HTERT RPE-1 (cell line): Measurements from ENCODE around the gene PRICKLE2.

ENCODE experiments used
- in situ Hi-C: fragments of 300-500 bp; cut with MboI; formaldehyde crosslinking; loops from 4 replicates; pipeline ENCODE4 v1.14.3; 2020; ENCODE audit warnings: low sequenced_read_pairs

Gene PRICKLE2

DNA sequence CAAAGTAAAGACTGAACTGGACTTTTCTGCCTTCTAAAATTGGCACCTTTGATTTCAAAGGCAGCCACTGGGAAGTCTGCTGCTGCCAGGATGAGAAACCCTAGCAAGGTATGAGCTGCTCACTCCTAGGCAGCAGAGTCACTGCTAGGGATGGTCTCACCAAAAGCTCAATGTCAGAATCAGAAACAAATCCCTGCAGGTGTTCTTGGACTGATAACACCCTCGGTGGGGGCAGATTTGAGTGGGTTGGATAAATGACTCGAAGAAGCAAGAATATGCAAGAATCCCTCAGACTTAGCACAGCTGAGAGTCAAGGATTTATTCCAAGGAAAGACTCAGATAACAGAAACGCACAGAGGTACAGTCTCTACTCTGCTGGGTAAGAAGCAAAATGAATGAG is 90.4 kb downstream of the PRICKLE2 start:
- in situ Hi-C loops = no loop called here

- in situ Hi-C loops = no loop called here
Measured at GRCh38 chr3:64133987-64134386, 91.3 kb downstream of the PRICKLE2 start.

DNA sequence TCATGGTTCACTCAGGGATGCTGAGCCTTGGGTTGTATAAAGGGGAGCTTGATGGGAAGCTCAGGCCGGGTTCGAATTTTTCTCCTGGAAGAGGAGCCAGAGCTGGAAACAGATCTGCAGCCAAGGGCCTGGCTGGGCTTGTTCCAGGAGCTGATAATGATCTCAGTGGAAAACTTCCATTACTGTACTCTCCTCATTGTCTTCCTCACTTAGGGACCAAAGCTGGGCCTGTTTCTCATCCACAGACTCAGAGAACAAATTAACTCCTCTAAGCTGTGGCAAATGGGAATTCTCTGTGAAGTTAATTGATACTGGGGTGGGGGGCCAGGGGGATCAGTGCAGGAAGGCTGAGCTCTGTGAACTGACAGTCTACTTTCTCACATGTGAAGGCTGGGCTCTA is 92.0 kb downstream of the PRICKLE2 start:
- in situ Hi-C loops = no loop called here

- in situ Hi-C loops = no loop called here
Measured at GRCh38 chr3:64131725-64132469, 93.4 kb downstream of the PRICKLE2 start.

GRCh38 chr3:64130436-64130835 is 94.8 kb downstream of the PRICKLE2 start:
- in situ Hi-C loops = no loop called here

DNA sequence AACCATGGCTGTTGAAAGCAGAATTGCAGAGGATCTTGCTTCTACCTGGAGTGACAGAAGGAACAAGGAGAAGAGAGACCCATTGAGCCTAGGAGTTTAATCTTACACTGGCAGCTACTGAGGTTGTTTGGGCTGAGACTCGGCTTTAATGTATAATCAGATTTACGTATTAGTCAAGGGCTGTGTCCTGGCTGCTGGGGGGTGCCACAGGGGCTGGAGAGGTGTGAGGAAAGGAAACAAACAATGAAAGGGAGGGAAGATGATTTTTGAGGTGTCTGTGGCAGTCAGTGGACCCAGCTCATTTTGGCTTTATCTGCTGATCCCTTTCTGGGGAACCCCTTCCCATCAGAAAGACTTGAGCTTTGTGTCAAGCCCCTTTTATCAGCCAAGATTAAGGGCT is 95.7 kb downstream of the PRICKLE2 start:
- in situ Hi-C loops = no loop called here

DNA sequence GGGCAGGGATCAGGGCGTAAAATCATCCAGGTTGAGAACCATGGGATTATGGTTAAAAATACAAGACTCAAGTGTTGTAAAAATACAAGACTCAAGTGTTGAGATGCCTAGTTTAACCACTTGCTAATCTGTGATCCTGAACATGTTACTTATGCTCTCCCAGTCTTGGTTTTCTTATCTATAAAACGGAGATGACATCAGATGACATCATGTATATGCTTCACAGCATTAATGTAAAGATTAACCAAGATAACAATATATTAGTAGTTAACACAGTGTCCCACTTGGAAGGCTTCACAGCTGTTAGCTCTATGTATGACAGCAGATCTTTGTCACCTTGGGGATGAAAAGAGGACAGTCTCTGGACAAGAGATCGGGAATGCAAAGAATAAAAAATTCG is 96.2 kb downstream of the PRICKLE2 start:
- in situ Hi-C loops = no loop called here

- in situ Hi-C loops = no loop called here
Measured at GRCh38 chr3:64125561-64125960, 99.7 kb downstream of the PRICKLE2 start.

- in situ Hi-C loops = no loop called here
Measured at GRCh38 chr3:64123931-64124330, 101.3 kb downstream of the PRICKLE2 start.

DNA sequence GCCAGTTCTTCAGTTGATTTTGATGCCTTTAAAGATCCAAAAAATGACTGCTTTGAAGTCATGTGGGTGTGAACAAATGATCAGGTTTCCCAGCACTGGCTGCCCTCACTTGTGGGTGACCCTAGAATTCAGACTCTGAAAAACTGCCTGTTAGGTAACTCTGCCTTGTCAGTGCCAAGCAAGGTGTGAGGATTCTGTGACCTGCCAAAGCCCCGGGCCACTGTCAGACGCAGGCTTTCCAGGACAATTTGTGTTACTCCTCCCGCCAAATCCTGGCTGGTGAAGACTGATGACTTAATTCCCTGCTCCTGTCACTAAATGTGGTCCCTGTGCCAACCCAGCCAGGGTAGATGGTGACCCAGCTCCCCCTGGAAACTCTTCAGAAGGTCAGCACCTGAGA is 102.8 kb downstream of the PRICKLE2 start:
- in situ Hi-C loops = no loop called here

DNA sequence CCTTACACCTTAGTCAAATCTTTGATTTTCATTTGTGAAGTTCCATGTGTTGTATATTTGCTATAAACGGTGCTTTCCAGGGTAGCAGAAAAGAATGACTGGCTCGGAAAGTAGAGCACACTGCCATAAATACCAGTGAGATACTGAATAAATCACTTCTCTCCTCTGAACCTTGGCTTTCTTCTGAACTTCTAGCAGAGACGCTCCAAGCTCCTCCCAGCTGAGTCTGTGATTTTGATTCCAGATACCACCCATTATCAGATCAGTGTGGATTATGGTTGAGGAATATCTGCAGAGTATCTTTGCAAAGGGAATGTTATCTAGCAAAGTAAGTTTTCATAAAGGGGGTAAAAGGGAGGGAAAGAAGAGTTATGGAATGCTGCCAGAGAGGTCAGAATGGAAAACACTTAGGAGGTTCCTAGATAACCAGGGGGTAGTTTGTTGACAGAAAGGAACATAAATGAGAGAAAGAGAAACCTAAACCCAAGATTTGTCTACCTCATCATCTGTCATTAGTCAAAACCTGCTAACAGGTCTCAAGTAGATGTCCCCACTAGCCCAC is 103.4 kb downstream of the PRICKLE2 start:
- in situ Hi-C loops = no loop called here

DNA sequence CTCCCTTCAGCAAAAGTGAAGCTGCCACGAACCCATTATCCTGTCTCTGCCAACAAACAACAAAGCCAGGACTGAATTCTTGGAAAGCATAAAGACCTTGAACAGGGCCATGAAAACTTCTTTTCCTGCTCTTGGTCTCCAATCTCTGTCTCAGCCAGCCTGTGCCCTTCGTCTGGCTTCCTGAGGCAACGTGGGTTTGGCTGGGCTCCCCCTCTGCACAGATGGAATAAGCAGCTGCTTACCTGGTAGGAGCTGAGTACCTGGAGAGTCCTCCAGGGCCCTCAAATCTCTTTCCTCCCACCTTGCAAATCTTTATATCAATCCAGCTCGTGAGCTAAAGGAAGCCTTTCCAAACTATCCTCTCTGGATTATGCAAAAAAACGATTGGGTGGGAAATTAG is 104.4 kb downstream of the PRICKLE2 start:
- in situ Hi-C loops = no loop called here

DNA sequence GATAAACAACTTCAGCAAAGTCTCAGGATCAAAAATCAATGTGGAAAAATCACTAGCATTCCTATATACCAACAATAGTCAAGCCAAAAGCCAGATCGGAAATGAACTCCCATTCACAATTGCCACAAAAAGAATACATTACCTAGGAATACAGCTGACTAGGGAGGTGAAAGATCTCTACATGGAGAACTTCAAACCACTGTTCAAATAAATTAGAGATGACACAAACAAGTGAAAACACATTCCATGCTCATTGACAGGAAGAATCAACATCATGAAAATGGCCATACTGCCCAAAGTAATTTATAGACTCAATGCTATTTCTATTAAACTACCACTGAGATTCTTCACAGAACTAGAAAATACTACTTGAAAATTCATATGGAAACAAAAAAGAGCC is 107.8 kb downstream of the PRICKLE2 start:
- in situ Hi-C loops = no loop called here

GRCh38 chr3:64114651-64115050 is 110.6 kb downstream of the PRICKLE2 start:
- in situ Hi-C loops = no loop called here

GRCh38 chr3:64111872-64112271 is 113.4 kb downstream of the PRICKLE2 start:
- in situ Hi-C loops = no loop called here

GRCh38 chr3:64111083-64111482 is 114.2 kb downstream of the PRICKLE2 start:
- in situ Hi-C loops = no loop called here

GRCh38 chr3:64110071-64110470 is 115.2 kb downstream of the PRICKLE2 start:
- in situ Hi-C loops = no loop called here

- in situ Hi-C loops = no loop called here
Measured at GRCh38 chr3:64109438-64109837, 115.8 kb downstream of the PRICKLE2 start.

DNA sequence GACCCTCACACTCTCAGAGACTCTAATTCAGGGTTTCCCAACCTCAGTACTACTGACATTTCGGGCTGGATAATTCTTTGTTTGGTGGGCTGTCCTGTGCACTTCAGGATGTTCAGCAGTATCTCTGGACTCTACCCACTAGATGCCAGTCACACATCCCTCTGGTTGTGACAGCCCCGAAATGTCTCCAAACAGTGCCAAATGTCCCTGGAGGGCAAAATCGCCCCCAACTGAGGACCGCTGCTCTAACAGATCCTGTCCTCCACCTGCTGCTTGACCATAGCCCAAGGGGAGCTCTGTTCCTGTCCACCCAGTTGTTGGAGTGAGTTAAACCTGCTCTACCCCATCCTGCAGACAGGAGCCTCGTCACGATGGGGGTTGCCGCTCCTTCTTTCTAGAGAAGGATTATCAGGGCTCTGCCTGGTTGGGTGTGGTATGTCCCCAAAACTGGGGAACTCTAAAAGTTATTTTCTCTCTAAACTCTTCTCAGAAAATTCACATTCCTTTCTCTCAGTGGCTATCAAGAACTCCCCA is 116.4 kb downstream of the PRICKLE2 start:
- in situ Hi-C loops = no loop called here

- in situ Hi-C loops = no loop called here
Measured at GRCh38 chr3:64108231-64108630, 117.0 kb downstream of the PRICKLE2 start.

GRCh38 chr3:64107190-64107589 is 118.1 kb downstream of the PRICKLE2 start:
- in situ Hi-C loops = no loop called here

DNA sequence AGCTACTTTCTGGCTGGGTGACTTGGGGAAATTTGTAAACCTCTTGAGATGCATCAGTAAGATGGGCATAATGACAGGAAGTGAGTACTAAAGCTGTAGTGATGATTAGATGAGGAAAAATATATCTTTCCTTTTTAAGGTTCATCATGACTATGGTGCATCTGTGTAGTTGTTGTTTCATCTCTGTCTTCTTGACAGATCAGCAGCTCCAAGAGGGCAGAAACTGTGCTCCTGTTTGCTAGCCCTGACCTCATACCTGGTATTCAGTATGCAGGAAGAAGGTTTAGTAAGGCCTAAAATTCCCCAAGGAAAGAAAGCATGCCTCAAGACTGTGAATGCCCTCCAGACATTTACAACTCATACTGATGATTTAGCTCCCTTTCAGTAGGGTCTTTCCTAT is 119.5 kb downstream of the PRICKLE2 start:
- in situ Hi-C loops = no loop called here

GRCh38 chr3:64104691-64105111 is 120.6 kb downstream of the PRICKLE2 start:
- in situ Hi-C loops = no loop called here
